Fibroblast of lung (primary cell): Measurements from ENCODE around the gene JPT1. TPM values are rescaled to one million over a fixed set of nuclear protein-coding genes. Genes with fewer than 3 reads are reported as not detected.

Experiments used
- DNase-seq, 2 donors: peaks; one replicate each; pipeline versions ENCODE4 v3.0.0 to v3.0.0-alpha.2; 2010; ENCODE audit warnings: low read depth in 2 of 2
- H2AFZ ChIP-seq: 2 replicates; pipeline ENCODE4 v1.5.1; 2012; ENCODE audit warnings: low read length, control low read depth, inconsistent platforms
- H3K27ac ChIP-seq: 2 replicates; pipeline ENCODE4 v1.5.1; 2011; ENCODE audit warnings: low read length, control low read depth; ENCODE audit not compliant: insufficient read depth
- H3K27me3 ChIP-seq: 2 replicates; pipeline ENCODE4 v1.5.1; 2011; ENCODE audit warnings: mild to moderate bottlenecking, low read length; ENCODE audit not compliant: control insufficient read depth, insufficient read depth
- H3K36me3 ChIP-seq: 2 replicates; pipeline ENCODE4 v1.5.1; 2011; ENCODE audit warnings: low read length; ENCODE audit not compliant: control insufficient read depth, insufficient read depth
- H3K4me1 ChIP-seq: 2 replicates; pipeline ENCODE4 v1.5.1; 2011; ENCODE audit warnings: low read length; ENCODE audit not compliant: control insufficient read depth, insufficient read depth; ENCODE audit errors: extremely low read depth
- H3K4me2 ChIP-seq: 2 replicates; pipeline ENCODE4 v1.5.1; 2011; ENCODE audit warnings: low read length, control low read depth; ENCODE audit not compliant: insufficient read depth; ENCODE audit errors: extremely low read depth
- H3K4me3 ChIP-seq, 4 experiments: fragments of 200-600 bp in 1 of 4; sonication (generic) in 1 of 4; replicated peaks in 1 of 4; 2 replicates each; pipeline ENCODE4 v1.5.1; 2011 to 2016; ENCODE audit warnings: low read length in 4 of 4, low read depth in 3 of 4, mild to moderate bottlenecking in 3 of 4, control low read depth in 2 of 4, inconsistent platforms in 1 of 4, mixed read lengths in 1 of 4; ENCODE audit not compliant: insufficient read depth in 1 of 4; ENCODE audit errors: control extremely low read depth in 1 of 4
- H3K79me2 ChIP-seq: 2 replicates; pipeline ENCODE4 v1.5.1; 2012; ENCODE audit warnings: mild to moderate bottlenecking, low read length, inconsistent platforms; ENCODE audit not compliant: control insufficient read depth, insufficient read depth
- H3K9ac ChIP-seq: 2 replicates; pipeline ENCODE4 v1.5.1; 2011; ENCODE audit warnings: mild to moderate bottlenecking, low read length, control low read depth; ENCODE audit not compliant: insufficient read depth
- H3K9me3 ChIP-seq: 2 replicates; pipeline ENCODE4 v1.5.1; 2012; ENCODE audit warnings: low read depth, low read length; ENCODE audit not compliant: control insufficient read depth, insufficient read depth
- H4K20me1 ChIP-seq: 2 replicates; pipeline ENCODE4 v1.5.1; 2011; ENCODE audit warnings: low read length; ENCODE audit not compliant: control insufficient read depth, insufficient read depth; ENCODE audit errors: extremely low read depth
- CTCF ChIP-seq, 2 donors: IDR thresholded peaks in 1 of 2; conservative IDR thresholded peaks in 1 of 2; 1 replicate in 1 of 2; 2 replicates in 1 of 2; pipeline ENCODE4 v1.5.1; 2011 to 2012; ENCODE audit warnings: low read length in 2 of 2, control low read depth in 1 of 2, inconsistent platforms in 1 of 2, low read depth in 1 of 2, mild to moderate bottlenecking in 1 of 2
- EZH2 ChIP-seq: IDR thresholded peaks from 2 replicates; pipeline ENCODE4 v1.5.1; 2012; ENCODE audit warnings: low read length, control low read depth, mild to moderate bottlenecking; ENCODE audit errors: missing control alignments
- polyA plus RNA-seq, 2 donors: library from polyadenylated mRNA; depleted of rRNA in 1 of 2; stranded (reverse) in 1 of 2; unstranded in 1 of 2; fragments of >200 nt; gene quantifications; 2 replicates each; pipeline ENCODE4 v1.2.1, GENCODE V29; 2011 to 2012; ENCODE audit warnings: missing spikeins in 1 of 2
- total RNA-seq: library from RNA; depleted of rRNA; stranded (reverse); fragments of >200 nt; gene quantifications from 2 replicates; pipeline ENCODE4 v1.2.1, GENCODE V29; 2014

The JPT1 gene
- total and polyA plus RNA-seq, 2 donors (not counting 1 experiment from before 2014, with no cell fraction given), result 78.8 to 142 TPM

GRCh38 chr17:75103601-75104554 is 50.4 kb downstream of the JPT1 start:
- no peaks in the 10 kb centered on the region for H3K79me2 ChIP-seq
- no peaks in the 10 kb centered on the region for H3K4me1 ChIP-seq
- H2AFZ ChIP-seq, result no peak overlapping the region
- H3K27me3 ChIP-seq, result no peaks in the 10 kb centered on the region
- no peak overlapping the region for H3K4me3 ChIP-seq
- no peaks in the 10 kb centered on the region for H4K20me1 ChIP-seq
- no peak overlapping the region for H3K4me2 ChIP-seq
- H3K9ac ChIP-seq, result no peak overlapping the region
- no peaks in the 10 kb centered on the region for H3K9me3 ChIP-seq
- no peak for DNase-seq
- no peak overlapping the region for H3K27ac ChIP-seq
- no peaks in the 10 kb centered on the region for H3K36me3 ChIP-seq
- TF ChIP-seq EZH2 (no peak), CTCF (conservative IDR thresholded peaks at IDR 0.05 in 1 of 2, IDR thresholded peaks at IDR 0.05 in 1 of 2; ENCODE audit: low read depth in 1 of 2, low read length in 2 of 2) (no peak)

GRCh38 chr17:75102385-75102821 is 51.9 kb downstream of the JPT1 start:
- Histone ChIP-seq H3K27me3 (no peaks in the 10 kb centered on the region), H4K20me1 (no peaks in the 10 kb centered on the region), H3K36me3 (no peaks in the 10 kb centered on the region), H3K9me3 (no peaks in the 10 kb centered on the region), H3K27ac (no peak overlapping the region), H3K79me2 (no peaks in the 10 kb centered on the region), H2AFZ (no peak overlapping the region), H3K4me1 (no peaks in the 10 kb centered on the region), H3K4me3 (no peak overlapping the region), H3K9ac (no peak overlapping the region), H3K4me2 (no peak overlapping the region)
- DNase-seq, result no peak
- TF ChIP-seq CTCF (conservative IDR thresholded peaks at IDR 0.05 in 1 of 2, IDR thresholded peaks at IDR 0.05 in 1 of 2; ENCODE audit: low read depth in 1 of 2, low read length in 2 of 2) (no peak), EZH2 (no peak)

- DNase-seq, result no peak
- peaks cover 4% of the 10 kb centered on the region for H3K4me1 ChIP-seq
- H2AFZ ChIP-seq, result no peak overlapping the region
- no peaks in the 10 kb centered on the region for H4K20me1 ChIP-seq
- H3K4me2 ChIP-seq, result no peak overlapping the region
- no peaks in the 10 kb centered on the region for H3K27me3 ChIP-seq
- H3K79me2 ChIP-seq, result no peaks in the 10 kb centered on the region
- TF ChIP-seq EZH2 (no peak), CTCF (conservative IDR thresholded peaks at IDR 0.05 in 1 of 2, IDR thresholded peaks at IDR 0.05 in 1 of 2; ENCODE audit: low read depth in 1 of 2, low read length in 2 of 2) (no peak)
- H3K36me3 ChIP-seq, result no peaks in the 10 kb centered on the region
- no peaks in the 10 kb centered on the region for H3K9me3 ChIP-seq
- no peak overlapping the region for H3K4me3 ChIP-seq
- H3K9ac ChIP-seq, result no peak overlapping the region
- no peak overlapping the region for H3K27ac ChIP-seq
Observed at GRCh38 chr17:75099881-75100595, 54.3 kb downstream of the JPT1 start.
